ENCODE data around the gene ANKRD36. TPM values are rescaled to one million over a fixed set of nuclear protein-coding genes. Genes with fewer than 3 reads are reported as not detected.
"Not testable (repeated sequence)": the region's sequence is repeated elsewhere in the genome, so short reads cannot be mapped to it uniquely, and the experiment has no call there.

Gene ANKRD36
- total RNA-seq, 1 experiment from 2014 or later: 20.6 TPM

GRCh38 chr2:97210325-97210724 is 97.4 kb downstream of the ANKRD36 start:
- CTCF ChIA-PET: interaction anchor here (0.6 kb wide), 1 partner anchor 332 kb away, joined by 3 read pairs; no protein-coding TSS in a partner anchor
- Mint-ChIP-seq H3K27ac (ENCODE audit: low read depth, unreplicated experiment) (no peak overlapping the region), H3K36me3 (ENCODE audit: insufficient read depth, unreplicated experiment) (peaks cover 31% of the 10 kb centered on the region), H3K9me3 (ENCODE audit: unreplicated experiment) (no peaks in the 10 kb centered on the region), H3K4me3 (ENCODE audit: unreplicated experiment) (no peak overlapping the region), H3K27me3 (ENCODE audit: insufficient read depth, unreplicated experiment) (no peaks in the 10 kb centered on the region), H3K4me1 (ENCODE audit: insufficient read depth, unreplicated experiment) (no peaks in the 10 kb centered on the region)
- TF ChIP-seq CTCF (IDR thresholded peaks at IDR 0.05; ENCODE audit: unreplicated experiment): no peak
- no peak for DNase-seq (ENCODE audit: unreplicated experiment)
- POLR2A ChIA-PET: no interaction called here
- intact Hi-C loops (cut with micrococcal nuclease): no loop called here
- BruUV-seq (replicated peaks): no TSS peak

- CTCF ChIA-PET; H3K27me3 Mint-ChIP-seq (ENCODE audit: insufficient read depth, unreplicated experiment); BruUV-seq (replicated peaks); H3K4me3 Mint-ChIP-seq (ENCODE audit: unreplicated experiment); H3K27ac Mint-ChIP-seq (ENCODE audit: low read depth, unreplicated experiment); intact Hi-C loops (cut with micrococcal nuclease); H3K9me3 Mint-ChIP-seq (ENCODE audit: unreplicated experiment); DNase-seq (ENCODE audit: unreplicated experiment); POLR2A ChIA-PET; H3K4me1 Mint-ChIP-seq (ENCODE audit: insufficient read depth, unreplicated experiment): not testable (repeated sequence)
- H3K36me3 Mint-ChIP-seq (ENCODE audit: insufficient read depth, unreplicated experiment): peaks cover 30% of the 10 kb centered on the region
Measured at GRCh38 chr2:97215025-97215424, 102.1 kb downstream of the ANKRD36 start.

GRCh38 chr2:97230848-97231585 is 118.1 kb downstream of the ANKRD36 start:
- POLR2A ChIA-PET; DNase-seq (ENCODE audit: unreplicated experiment); H3K4me1 Mint-ChIP-seq (ENCODE audit: insufficient read depth, unreplicated experiment); H3K27me3 Mint-ChIP-seq (ENCODE audit: insufficient read depth, unreplicated experiment); BruUV-seq (replicated peaks); H3K27ac Mint-ChIP-seq (ENCODE audit: low read depth, unreplicated experiment); H3K4me3 Mint-ChIP-seq (ENCODE audit: unreplicated experiment); intact Hi-C loops (cut with micrococcal nuclease); H3K9me3 Mint-ChIP-seq (ENCODE audit: unreplicated experiment); CTCF ChIA-PET: not testable (repeated sequence)
- H3K36me3 Mint-ChIP-seq (ENCODE audit: insufficient read depth, unreplicated experiment): peaks cover 12% of the 10 kb centered on the region

GRCh38 chr2:97232981-97233380 is 120.0 kb downstream of the ANKRD36 start:
- H3K4me1 Mint-ChIP-seq (ENCODE audit: insufficient read depth, unreplicated experiment); H3K4me3 Mint-ChIP-seq (ENCODE audit: unreplicated experiment); H3K27me3 Mint-ChIP-seq (ENCODE audit: insufficient read depth, unreplicated experiment); BruUV-seq (replicated peaks); H3K9me3 Mint-ChIP-seq (ENCODE audit: unreplicated experiment); H3K36me3 Mint-ChIP-seq (ENCODE audit: insufficient read depth, unreplicated experiment); intact Hi-C loops (cut with micrococcal nuclease); CTCF ChIA-PET; DNase-seq (ENCODE audit: unreplicated experiment); H3K27ac Mint-ChIP-seq (ENCODE audit: low read depth, unreplicated experiment); POLR2A ChIA-PET: not testable (repeated sequence)

- DNase-seq (ENCODE audit: unreplicated experiment); H3K36me3 Mint-ChIP-seq (ENCODE audit: insufficient read depth, unreplicated experiment); H3K4me1 Mint-ChIP-seq (ENCODE audit: insufficient read depth, unreplicated experiment); H3K4me3 Mint-ChIP-seq (ENCODE audit: unreplicated experiment); H3K27ac Mint-ChIP-seq (ENCODE audit: low read depth, unreplicated experiment); POLR2A ChIA-PET; BruUV-seq (replicated peaks); CTCF ChIA-PET; H3K27me3 Mint-ChIP-seq (ENCODE audit: insufficient read depth, unreplicated experiment); H3K9me3 Mint-ChIP-seq (ENCODE audit: unreplicated experiment); intact Hi-C loops (cut with micrococcal nuclease): not testable (repeated sequence)
Measured at GRCh38 chr2:97233660-97234295, 120.8 kb downstream of the ANKRD36 start.

GRCh38 chr2:97261192-97261591 is 148.2 kb downstream of the ANKRD36 start:
- H3K4me3 Mint-ChIP-seq (ENCODE audit: unreplicated experiment); H3K36me3 Mint-ChIP-seq (ENCODE audit: insufficient read depth, unreplicated experiment); CTCF ChIA-PET; BruUV-seq (replicated peaks); H3K27me3 Mint-ChIP-seq (ENCODE audit: insufficient read depth, unreplicated experiment); H3K4me1 Mint-ChIP-seq (ENCODE audit: insufficient read depth, unreplicated experiment); intact Hi-C loops (cut with micrococcal nuclease); DNase-seq (ENCODE audit: unreplicated experiment); H3K9me3 Mint-ChIP-seq (ENCODE audit: unreplicated experiment); H3K27ac Mint-ChIP-seq (ENCODE audit: low read depth, unreplicated experiment); POLR2A ChIA-PET: not testable (repeated sequence)

- H3K27ac Mint-ChIP-seq (ENCODE audit: low read depth, unreplicated experiment); H3K27me3 Mint-ChIP-seq (ENCODE audit: insufficient read depth, unreplicated experiment); H3K9me3 Mint-ChIP-seq (ENCODE audit: unreplicated experiment); CTCF ChIA-PET; H3K4me1 Mint-ChIP-seq (ENCODE audit: insufficient read depth, unreplicated experiment); intact Hi-C loops (cut with micrococcal nuclease); H3K4me3 Mint-ChIP-seq (ENCODE audit: unreplicated experiment); H3K36me3 Mint-ChIP-seq (ENCODE audit: insufficient read depth, unreplicated experiment); DNase-seq (ENCODE audit: unreplicated experiment); POLR2A ChIA-PET; BruUV-seq (replicated peaks): not testable (repeated sequence)
Measured at GRCh38 chr2:97266449-97266848, 153.5 kb downstream of the ANKRD36 start.
